GM21526 (cell line): ENCODE measurements around the gene RPL26.
"Not testable (repeated sequence)": the region's sequence is repeated elsewhere in the genome, so short reads cannot be mapped to it uniquely, and the experiment has no call there.

Source experiments
- ATAC-seq: cut with Tn5 transposase; IDR thresholded peaks from one replicate; pipeline ENCODE4 v1.9.1; 2021; ENCODE audit warnings: moderate library complexity; ENCODE audit not compliant: unreplicated experiment, low FRiP score

Gene RPL26

GRCh38 chr17:8369944-8370343 lies 13.0 kb downstream of the RPL26 start:
- no peak for ATAC-seq

- no peak for ATAC-seq
These were observed 14.8 kb downstream of the RPL26 start for GRCh38 chr17:8368193-8368592.

GRCh38 chr17:8366231-8366630 lies 16.8 kb downstream of the RPL26 start:
- ATAC-seq = no peak

GRCh38 chr17:8365143-8365542 lies 17.9 kb downstream of the RPL26 start:
- ATAC-seq = no peak

- no peak for ATAC-seq
These were observed 20.2 kb downstream of the RPL26 start for GRCh38 chr17:8362651-8363332.

- ATAC-seq = no peak
These were observed 22.2 kb downstream of the RPL26 start for GRCh38 chr17:8360751-8361150.

- ATAC-seq = no peak
These were observed 22.7 kb downstream of the RPL26 start for GRCh38 chr17:8360260-8360659.

- ATAC-seq = no peak
These were observed 23.2 kb downstream of the RPL26 start for GRCh38 chr17:8359769-8360168.

- ATAC-seq = no peak
These were observed 25.1 kb downstream of the RPL26 start for GRCh38 chr17:8357910-8358309.

GRCh38 chr17:8354236-8354635 lies 28.8 kb downstream of the RPL26 start:
- no peak for ATAC-seq

GRCh38 chr17:8353736-8354135 lies 29.3 kb downstream of the RPL26 start:
- no peak for ATAC-seq

- ATAC-seq = no peak
These were observed 32.7 kb downstream of the RPL26 start for GRCh38 chr17:8350339-8350738.

GRCh38 chr17:8347001-8347400 lies 36.0 kb downstream of the RPL26 start:
- ATAC-seq = not testable (repeated sequence)

- ATAC-seq = no peak
These were observed 36.9 kb downstream of the RPL26 start for GRCh38 chr17:8345951-8346665.

- no peak for ATAC-seq
These were observed 37.8 kb downstream of the RPL26 start for GRCh38 chr17:8345052-8345690.

- no peak for ATAC-seq
These were observed 41.5 kb downstream of the RPL26 start for GRCh38 chr17:8341456-8341855.

- no peak for ATAC-seq
These were observed 43.5 kb downstream of the RPL26 start, which contains the start of gene ODF4 for GRCh38 chr17:8339540-8339939. ODF4 (plus strand) TSS chr17:8339840; CDS start chr17:8340052, 212 bp downstream.

GRCh38 chr17:8338753-8339140 lies 44.2 kb downstream of the RPL26 start:
- ATAC-seq = no peak

GRCh38 chr17:8337802-8338752 lies 44.9 kb downstream of the RPL26 start:
- no peak for ATAC-seq

- no peak for ATAC-seq
These were observed 49.7 kb downstream of the RPL26 start for GRCh38 chr17:8333281-8333680.

- ATAC-seq = no peak
These were observed 50.3 kb downstream of the RPL26 start for GRCh38 chr17:8332688-8333087.
